IMR-90 (cell line): ENCODE results near the gene EDNRB. TPM values are rescaled to one million over a fixed set of nuclear protein-coding genes. Genes with fewer than 3 reads are reported as not detected.
A peak's percentile ranks its signal among the peaks of the same experiment; 100 is the strongest.

Experiments
- ATAC-seq: fragments of 200-7000 bp; cut with Tn5 transposase; 2 replicates; pipeline ENCODE4 v1.9.1; 2020; ENCODE audit warnings: low read depth, mild to moderate bottlenecking, moderate library complexity
- BruUV-seq: library from RNA; stranded (reverse); fragments of 400-500 nt; replicated peaks from 2 replicates; lab custom pipeline; 2021; lab: Mats Ljungman, UMichigan
- CTCF ChIA-PET: fragments of 300-600 bp; formaldehyde crosslinking; extraction: SDS; loops from one replicate; lab custom pipeline; 2021; ENCODE audit warnings: antibody characterized with exemption; lab: Yijun Ruan, JAX
- POLR2A ChIA-PET: fragments of 300-600 bp; sonication (Branson Sonifier 250); formaldehyde crosslinking; loops from one replicate; lab custom pipeline; 2022; ENCODE audit warnings: antibody characterized with exemption; ENCODE audit not compliant: unreplicated experiment; lab: Charles Lee
- DNase-seq: peaks from one replicate; pipeline ENCODE4 v3.0.0; 2013
- H2AFZ ChIP-seq: replicated peaks from 2 replicates; pipeline ENCODE3; 2013; ENCODE audit warnings: low read length, mild to moderate bottlenecking; ENCODE audit not compliant: poor library complexity
- H2AK5ac ChIP-seq: 2 replicates; pipeline ENCODE4 v1.6.1; 2013; ENCODE audit warnings: low read depth, low read length, inconsistent platforms
- H2AK9ac ChIP-seq: replicated peaks from 2 replicates; pipeline ENCODE3; 2013; ENCODE audit warnings: mild to moderate bottlenecking, low read depth, low read length, moderate library complexity; ENCODE audit not compliant: poor library complexity
- H2BK120ac ChIP-seq: 2 replicates; pipeline ENCODE4 v1.6.1; 2013; ENCODE audit warnings: low read depth, low read length, inconsistent platforms
- H2BK15ac ChIP-seq: 3 replicates; pipeline ENCODE4 v1.6.1; 2013; ENCODE audit warnings: low read depth, low read length, inconsistent platforms
- H2BK20ac ChIP-seq: 2 replicates; pipeline ENCODE4 v1.6.1; 2013; ENCODE audit warnings: low read depth, mild to moderate bottlenecking, inconsistent platforms, low read length, moderate library complexity
- H2BK5ac ChIP-seq: 2 replicates; pipeline ENCODE4 v1.6.1; 2013; ENCODE audit warnings: mild to moderate bottlenecking, low read depth, low read length, inconsistent platforms; ENCODE audit not compliant: poor library complexity, severe bottlenecking
- H3K14ac ChIP-seq: replicated peaks from 2 replicates; pipeline ENCODE4 v1.6.1; 2013; ENCODE audit warnings: low read depth, low read length, inconsistent platforms
- H3K18ac ChIP-seq: 2 replicates; pipeline ENCODE4 v1.6.1; 2013; ENCODE audit warnings: low read depth, low read length, control low read depth
- H3K23ac ChIP-seq: 2 replicates; pipeline ENCODE4 v1.6.1; 2013; ENCODE audit warnings: low read depth, low read length, inconsistent platforms
- H3K27ac ChIP-seq: 2 replicates; pipeline ENCODE4 v1.5.1; 2013; ENCODE audit warnings: mild to moderate bottlenecking, control low read depth, low read length; ENCODE audit not compliant: insufficient read depth
- H3K27me3 ChIP-seq: 2 replicates; pipeline ENCODE4 v1.6.1; 2013; ENCODE audit warnings: low read length; ENCODE audit not compliant: control insufficient read depth, insufficient read depth
- H3K36me3 ChIP-seq: 2 replicates; pipeline ENCODE4 v1.6.1; 2013; ENCODE audit warnings: low read length, mixed read lengths; ENCODE audit not compliant: control insufficient read depth, insufficient read depth
- H3K4ac ChIP-seq: 2 replicates; pipeline ENCODE4 v1.6.1; 2013; ENCODE audit warnings: low read depth, low read length, inconsistent platforms
- H3K4me1 ChIP-seq: 2 replicates; pipeline ENCODE4 v1.6.1; 2013; ENCODE audit warnings: low read length, mixed read lengths; ENCODE audit not compliant: control insufficient read depth, insufficient read depth
- H3K4me2 ChIP-seq: 2 replicates; pipeline ENCODE4 v1.6.1; 2013; ENCODE audit warnings: low read depth, mild to moderate bottlenecking, control low read depth, low read length, moderate library complexity
- H3K4me3 ChIP-seq: 2 replicates; pipeline ENCODE4 v1.5.1; 2013; ENCODE audit warnings: low read depth, mild to moderate bottlenecking, control low read depth, low read length, moderate library complexity; ENCODE audit not compliant: insufficient read depth
- H3K56ac ChIP-seq: 2 replicates; pipeline ENCODE4 v1.6.1; 2013; ENCODE audit warnings: low read length, inconsistent platforms; ENCODE audit not compliant: insufficient read depth; ENCODE audit errors: extremely low read depth
- H3K79me1 ChIP-seq, 2 experiments: 2 replicates each; pipeline ENCODE4 v1.6.1; 2013; ENCODE audit warnings: low read length in 2 of 2, inconsistent platforms in 1 of 2, low read depth in 1 of 2
- H3K9ac ChIP-seq: 2 replicates; pipeline ENCODE4 v1.6.1; 2013; ENCODE audit warnings: low read depth, low read length, control low read depth
- H3K9me1 ChIP-seq: 2 replicates; pipeline ENCODE4 v1.6.1; 2013; ENCODE audit warnings: low read length, inconsistent platforms; ENCODE audit not compliant: insufficient read depth
- H3K9me3 ChIP-seq: 2 replicates; pipeline ENCODE4 v1.6.1; 2013; ENCODE audit warnings: low read length; ENCODE audit not compliant: control insufficient read depth, insufficient read depth
- H4K20me1 ChIP-seq: 2 replicates; pipeline ENCODE4 v1.6.1; 2013; ENCODE audit warnings: low read length, inconsistent platforms; ENCODE audit not compliant: insufficient read depth
- H4K5ac ChIP-seq: 2 replicates; pipeline ENCODE4 v1.6.1; 2013; ENCODE audit warnings: mild to moderate bottlenecking, low read depth, low read length, control low read depth
- H4K8ac ChIP-seq, 2 experiments: 2 replicates each; pipeline ENCODE4 v1.6.1; 2013; ENCODE audit warnings: low read depth in 2 of 2, low read length in 2 of 2, control low read depth in 1 of 2, inconsistent platforms in 1 of 2
- H4K91ac ChIP-seq: 2 replicates; pipeline ENCODE4 v1.6.1; 2013; ENCODE audit warnings: low read depth, low read length, inconsistent platforms; ENCODE audit not compliant: insufficient read depth
- CEBPB ChIP-seq: IDR thresholded peaks from 2 replicates; pipeline ENCODE4 v1.6.1; 2012; ENCODE audit warnings: low read depth, low read length, improper control_type of control experiment
- NFE2L2 ChIP-seq: fragments of 150-350 bp; IDR thresholded peaks from 2 replicates; pipeline ENCODE4 v1.6.1; 2016; ENCODE audit warnings: low read depth, mild to moderate bottlenecking, low read length
- RCOR1 ChIP-seq: IDR thresholded peaks from 2 replicates; pipeline ENCODE4 v1.6.1; 2012; ENCODE audit warnings: mild to moderate bottlenecking, low read length, improper control_type of control experiment; ENCODE audit not compliant: insufficient replicate concordance
- WGBS, 2 experiments: methylation state at CpG; one replicate each; pipeline versions ENCODE4 v1.1.5 to v1.1.7; 2013; ENCODE audit warnings: missing lambda C conversion rate in 2 of 2; ENCODE audit not compliant: insufficient read length in 1 of 2; ENCODE audit errors: extremely low coverage in 2 of 2; 5-methylcytosine and 5-hydroxymethylcytosine counted together
- dilution Hi-C: fragments of 300-500 bp; cut with HindIII; formaldehyde crosslinking; loops from one replicate; pipeline ENCODE4 v1.14.3; 2018; ENCODE audit warnings: low sequenced_read_pairs; ENCODE audit not compliant: unreplicated experiment
- in situ Hi-C: fragments of 300-500 bp; cut with MboI; formaldehyde crosslinking; loops from 3 replicates; pipeline ENCODE4 v1.14.3; 2019; ENCODE audit warnings: low sequenced_read_pairs, inconsistent platforms, mixed read lengths
- intact Hi-C: fragments of 100-400 bp; cut with micrococcal nuclease; formaldehyde crosslinking; loops from 2 replicates; pipeline ENCODE4 v1.10.0; 2022
- polyA plus RNA-seq, 3 experiments: library from polyadenylated mRNA; depleted of rRNA; stranded (reverse); fragments of >200 nt; gene quantifications; 2 replicates each; pipeline ENCODE4 v1.2.3, GENCODE V29; 2012; ENCODE audit warnings: low replicate concordance in 1 of 3
- total RNA-seq: library from RNA; depleted of rRNA; stranded (reverse); fragments of >200 nt; gene quantifications from 2 replicates; pipeline ENCODE4 v1.2.3, GENCODE V29; 2012
- TF ChIP-seq, protein P1 (sequence below): conservative IDR thresholded peaks from 2 replicates; pipeline ENCODE4 v1.5.1; 2012; ENCODE audit warnings: mild to moderate bottlenecking, low read depth, low read length, improper control_type of control experiment

Gene EDNRB
- total and polyA plus RNA-seq, 2 of the 4 experiments (the other 2 are of a cell fraction) = under 0.01 to 0.09 TPM

DNA sequence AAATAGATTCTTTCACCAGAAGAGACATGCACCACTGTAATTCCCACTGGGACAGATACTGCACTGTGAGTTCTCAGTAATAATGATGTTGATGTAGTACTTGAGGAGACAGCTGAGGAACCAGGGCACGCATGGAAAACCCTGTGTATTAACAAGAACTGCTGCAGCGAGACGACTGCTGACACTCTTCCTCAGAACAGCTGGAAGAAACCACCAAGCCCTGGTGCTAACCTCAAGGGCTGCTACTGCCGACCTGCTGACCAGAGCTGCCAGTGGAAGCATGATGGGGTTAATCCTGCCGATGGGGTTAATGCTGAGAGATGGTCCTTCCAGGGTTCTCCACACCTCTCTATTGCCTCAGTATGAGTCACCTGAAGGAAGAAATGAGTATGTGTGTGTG is 45.6 kb downstream of the EDNRB start:
- Histone ChIP-seq H3K9me1 (peaks cover 10% of the 10 kb centered on the region; the same call in 1 of the 2 replicates), H2BK5ac (peak overlapping the region; percentile 49), H3K79me1 (no peaks in the 10 kb centered on the region), H3K14ac (peak overlapping the region; percentile 65; the same call in 1 of the 2 replicates), H4K91ac (peak overlapping the region; percentile 62; the same call in 1 of the 2 replicates), H3K36me3 (no peaks in the 10 kb centered on the region), H2BK120ac (peak overlapping the region; percentile 84), H3K56ac (no peak overlapping the region), H4K8ac (peak overlapping the region; percentile 10 to 57; a peak in 3 of 4 replicates), H2AK9ac (no peak overlapping the region), H3K4me3 (no peak overlapping the region), H2AK5ac (peak overlapping the region; percentile 74), H3K9me3 (no peaks in the 10 kb centered on the region), H2BK20ac (peak overlapping the region; percentile 79), H3K27ac (0 out of 2 replicates have a peak overlapping the region, but pooled peaks have one; percentile 23), H3K4me1 (peaks cover 16% of the 10 kb centered on the region), H4K20me1 (no peaks in the 10 kb centered on the region), H4K5ac (peak overlapping the region; percentile 87), H2BK15ac (peak overlapping the region; percentile 73), H3K27me3 (no peaks in the 10 kb centered on the region), H3K18ac (peak overlapping the region; percentile 90; the same call in 1 of the 2 replicates), H2AFZ (peak overlapping the region; percentile 27), H3K4ac (peak overlapping the region; percentile 69), H3K4me2 (no peak overlapping the region), H3K23ac (0 out of 2 replicates have a peak overlapping the region, but pooled peaks have one; percentile 11), H3K9ac (no peak overlapping the region)
- BruUV-seq = no TSS peak
- ATAC-seq = no peak
- peak; percentile 35 for DNase-seq
- WGBS, 2 experiments = 83% methylated on average over 3 of the region's 5 CpGs; no CpG with 5 or more reads in 1 of the 2 experiments
- ChIA-PET POLR2A (no interaction called here), CTCF (no interaction called here)
- TF ChIP-seq, protein P1, sequence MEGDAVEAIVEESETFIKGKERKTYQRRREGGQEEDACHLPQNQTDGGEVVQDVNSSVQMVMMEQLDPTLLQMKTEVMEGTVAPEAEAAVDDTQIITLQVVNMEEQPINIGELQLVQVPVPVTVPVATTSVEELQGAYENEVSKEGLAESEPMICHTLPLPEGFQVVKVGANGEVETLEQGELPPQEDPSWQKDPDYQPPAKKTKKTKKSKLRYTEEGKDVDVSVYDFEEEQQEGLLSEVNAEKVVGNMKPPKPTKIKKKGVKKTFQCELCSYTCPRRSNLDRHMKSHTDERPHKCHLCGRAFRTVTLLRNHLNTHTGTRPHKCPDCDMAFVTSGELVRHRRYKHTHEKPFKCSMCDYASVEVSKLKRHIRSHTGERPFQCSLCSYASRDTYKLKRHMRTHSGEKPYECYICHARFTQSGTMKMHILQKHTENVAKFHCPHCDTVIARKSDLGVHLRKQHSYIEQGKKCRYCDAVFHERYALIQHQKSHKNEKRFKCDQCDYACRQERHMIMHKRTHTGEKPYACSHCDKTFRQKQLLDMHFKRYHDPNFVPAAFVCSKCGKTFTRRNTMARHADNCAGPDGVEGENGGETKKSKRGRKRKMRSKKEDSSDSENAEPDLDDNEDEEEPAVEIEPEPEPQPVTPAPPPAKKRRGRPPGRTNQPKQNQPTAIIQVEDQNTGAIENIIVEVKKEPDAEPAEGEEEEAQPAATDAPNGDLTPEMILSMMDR = no peak
- TF ChIP-seq CEBPB (no peak), NFE2L2 (no peak), RCOR1 (no peak)
- dilution Hi-C loops = no loop called here
- intact Hi-C loops = no loop called here
- in situ Hi-C loops = no loop called here
